Prostate gland (tissue), 2 donors: ENCODE results near the gene BET1. TPM values are rescaled to one million over a fixed set of nuclear protein-coding genes. Genes with fewer than 3 reads are reported as not detected.
"Not testable (repeated sequence)": the region's sequence is repeated elsewhere in the genome, so short reads cannot be mapped to it uniquely, and the experiment has no call there.

Experiments
- DNase-seq: peaks from one replicate; pipeline ENCODE4 v3.0.0-alpha.2; 2019; ENCODE audit warnings: low spot score
- H3K27ac ChIP-seq, 2 donors: fragments of 200-600 bp; sonication (generic); 2 replicates each; pipeline ENCODE4 v1.5.1; 2017 to 2019
- H3K27me3 ChIP-seq: fragments of 200-600 bp; sonication (generic); replicated peaks from 2 replicates; pipeline ENCODE4 v1.5.1; 2019; ENCODE audit not compliant: insufficient read depth
- H3K36me3 ChIP-seq, 2 donors: fragments of 200-600 bp; sonication (generic); 1 replicate in 1 of 2; 2 replicates in 1 of 2; pipeline versions ENCODE4 v1.5.1 to v1.8.1; 2017 to 2019
- H3K4me1 ChIP-seq: fragments of 200-600 bp; sonication (generic); replicated peaks from 2 replicates; pipeline ENCODE4 v1.5.1; 2019
- H3K4me3 ChIP-seq, 2 donors: fragments of 200-600 bp; sonication (generic); 2 replicates each; pipeline ENCODE4 v1.5.1; 2017 to 2019
- H3K9me3 ChIP-seq: fragments of 200-600 bp; sonication (generic); 2 replicates; pipeline ENCODE4 v1.5.1; 2017
- POLR2A ChIP-seq: fragments of 450-650 bp; IDR thresholded peaks from one replicate; pipeline ENCODE4 v1.6.1; 2016; ENCODE audit warnings: antibody characterized with exemption, mild to moderate bottlenecking
- POLR2AphosphoS5 ChIP-seq: sonication (generic); formaldehyde crosslinking; IDR thresholded peaks from one replicate; pipeline ENCODE4 v1.6.1; 2017; ENCODE audit warnings: antibody characterized with exemption
- WGBS: methylation state at CpG from one replicate; pipeline ENCODE4 v1.1.5; 2018; 5-methylcytosine and 5-hydroxymethylcytosine counted together
- intact Hi-C: fragments of 100-400 bp; cut with DNase I; formaldehyde crosslinking; loops from one replicate; pipeline ENCODE4 v1.14.2; 2022
- total RNA-seq, 2 donors: library from RNA; depleted of rRNA; stranded (reverse); fragments of >200 nt; gene quantifications; one replicate each; pipeline ENCODE4 v1.1.0, GENCODE V29; 2016
- TF ChIP-seq, protein P1 (sequence below), 4 experiments: fragments of 200-600 bp in 2 of 4; fragments of 450-650 bp in 2 of 4; sonication (generic) in 2 of 4; IDR thresholded peaks; 1 replicate in 3 of 4; 2 replicates in 1 of 4; pipeline ENCODE4 v1.5.1; 2016 to 2019; ENCODE audit warnings: antibody characterized with exemption in 4 of 4, mild to moderate bottlenecking in 2 of 4, moderate library complexity in 2 of 4

Gene BET1
- total RNA-seq, 2 donors from 2014 or later = 18.0 to 25.1 TPM

DNA sequence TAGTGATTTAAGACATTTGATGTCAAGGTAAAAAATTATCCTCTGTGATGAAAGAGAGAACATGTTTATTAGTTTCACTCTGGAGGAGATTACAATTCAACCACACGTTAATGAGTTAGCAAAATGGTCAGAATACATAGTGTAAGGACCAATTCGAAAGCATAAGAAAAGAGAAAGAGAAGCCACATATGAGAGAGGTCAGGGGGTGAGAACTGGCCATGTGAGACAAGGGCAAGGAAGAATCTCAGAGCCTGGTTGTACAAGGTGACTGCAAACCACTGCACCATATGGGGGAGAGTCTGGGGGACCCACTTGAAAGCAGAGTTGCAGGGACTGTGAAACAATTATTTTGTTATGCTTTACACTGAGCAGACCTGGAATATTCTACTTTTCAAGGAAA is 27.7 kb upstream of the BET1 start:
- TF ChIP-seq POLR2AphosphoS5 (no peak), POLR2A (no peak)
- TF ChIP-seq, protein P1, sequence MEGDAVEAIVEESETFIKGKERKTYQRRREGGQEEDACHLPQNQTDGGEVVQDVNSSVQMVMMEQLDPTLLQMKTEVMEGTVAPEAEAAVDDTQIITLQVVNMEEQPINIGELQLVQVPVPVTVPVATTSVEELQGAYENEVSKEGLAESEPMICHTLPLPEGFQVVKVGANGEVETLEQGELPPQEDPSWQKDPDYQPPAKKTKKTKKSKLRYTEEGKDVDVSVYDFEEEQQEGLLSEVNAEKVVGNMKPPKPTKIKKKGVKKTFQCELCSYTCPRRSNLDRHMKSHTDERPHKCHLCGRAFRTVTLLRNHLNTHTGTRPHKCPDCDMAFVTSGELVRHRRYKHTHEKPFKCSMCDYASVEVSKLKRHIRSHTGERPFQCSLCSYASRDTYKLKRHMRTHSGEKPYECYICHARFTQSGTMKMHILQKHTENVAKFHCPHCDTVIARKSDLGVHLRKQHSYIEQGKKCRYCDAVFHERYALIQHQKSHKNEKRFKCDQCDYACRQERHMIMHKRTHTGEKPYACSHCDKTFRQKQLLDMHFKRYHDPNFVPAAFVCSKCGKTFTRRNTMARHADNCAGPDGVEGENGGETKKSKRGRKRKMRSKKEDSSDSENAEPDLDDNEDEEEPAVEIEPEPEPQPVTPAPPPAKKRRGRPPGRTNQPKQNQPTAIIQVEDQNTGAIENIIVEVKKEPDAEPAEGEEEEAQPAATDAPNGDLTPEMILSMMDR (IDR thresholded peaks at IDR 0.05) = no peak
- no peak overlapping the region for H3K4me3 ChIP-seq
- H3K36me3 ChIP-seq = no peaks in the 10 kb centered on the region
- intact Hi-C loops = no loop called here
- no peak overlapping the region for H3K27ac ChIP-seq
- 74% methylated on average over 2 of the region's 2 CpGs for WGBS
- no peak for DNase-seq
- H3K27me3 ChIP-seq = no peaks in the 10 kb centered on the region
- H3K4me1 ChIP-seq = no peaks in the 10 kb centered on the region
- no peaks in the 10 kb centered on the region for H3K9me3 ChIP-seq

DNA sequence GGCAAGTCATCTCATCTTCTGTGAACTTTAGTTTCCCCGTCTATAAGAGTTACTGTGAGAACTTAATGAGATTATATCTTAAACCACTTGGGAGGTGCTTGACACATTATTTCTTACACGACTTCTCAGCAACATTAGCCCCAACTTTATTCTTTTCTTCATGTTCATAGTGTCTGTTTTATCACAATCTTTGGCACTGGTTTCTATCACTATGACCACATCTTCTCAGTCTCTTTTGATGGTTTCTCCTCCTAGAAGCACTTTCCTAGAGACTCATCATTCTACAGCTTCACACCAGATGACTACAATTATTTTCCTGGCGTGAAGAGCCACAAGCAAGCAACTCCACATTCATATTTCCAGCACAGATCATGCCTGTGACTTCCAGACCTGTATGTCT is 26.5 kb upstream of the BET1 start:
- intact Hi-C loops = no loop called here
- no peak for DNase-seq
- Histone ChIP-seq H3K9me3 (no peaks in the 10 kb centered on the region), H3K27me3 (no peaks in the 10 kb centered on the region), H3K4me3 (no peak overlapping the region), H3K4me1 (no peaks in the 10 kb centered on the region), H3K36me3 (no peaks in the 10 kb centered on the region), H3K27ac (no peak overlapping the region)
- TF ChIP-seq POLR2A = no peak
- TF ChIP-seq, protein P1 (IDR thresholded peaks at IDR 0.05) = no peak
- TF ChIP-seq POLR2AphosphoS5 = no peak
- 82% methylated on average over 3 of the region's 3 CpGs for WGBS

DNA sequence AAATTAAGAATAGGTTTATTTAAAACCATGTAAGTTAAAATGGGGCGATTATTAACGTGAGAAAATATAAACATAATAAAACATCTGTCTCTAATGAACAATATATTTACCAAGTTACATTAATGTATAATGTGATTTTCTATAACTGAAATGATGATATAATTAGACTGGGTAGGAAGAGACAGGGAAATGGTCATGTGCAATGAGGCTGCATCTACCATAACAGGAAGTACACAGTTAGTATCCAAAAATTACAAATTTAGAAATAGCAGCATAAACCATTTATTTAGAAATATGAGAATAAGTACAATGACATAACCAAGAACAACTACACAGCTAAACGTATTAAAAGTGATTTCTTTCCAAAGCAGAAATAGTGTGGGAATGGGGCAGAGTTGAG is 25.8 kb upstream of the BET1 start:
- TF ChIP-seq, protein P1 (IDR thresholded peaks at IDR 0.05) = no peak
- TF ChIP-seq POLR2A (no peak), POLR2AphosphoS5 (no peak)
- intact Hi-C loops = no loop called here
- 79% methylated on average over 3 of the region's 3 CpGs for WGBS
- H3K27ac ChIP-seq = no peak overlapping the region
- H3K4me3 ChIP-seq = no peak overlapping the region
- no peaks in the 10 kb centered on the region for H3K36me3 ChIP-seq
- H3K4me1 ChIP-seq = no peaks in the 10 kb centered on the region
- H3K27me3 ChIP-seq = no peaks in the 10 kb centered on the region
- H3K9me3 ChIP-seq = no peaks in the 10 kb centered on the region
- no peak for DNase-seq

DNA sequence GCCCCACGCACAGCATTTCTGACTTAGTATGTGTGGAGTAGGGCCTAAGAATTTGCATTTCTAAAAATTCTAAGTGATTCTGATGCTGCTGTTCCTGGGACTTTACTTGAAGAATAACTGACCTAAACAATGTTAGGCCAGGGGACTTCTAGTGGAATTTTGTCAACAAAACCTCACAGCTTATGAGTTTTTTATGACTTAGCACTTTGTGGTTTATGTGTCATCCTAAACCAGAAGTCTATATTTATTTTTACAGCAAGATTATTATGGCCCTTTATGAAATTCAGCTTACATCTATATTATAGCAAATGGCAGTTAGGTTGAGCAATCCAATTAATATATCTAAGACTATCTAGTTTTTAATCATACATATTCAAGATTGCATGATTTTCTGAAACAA is 24.6 kb upstream of the BET1 start:
- 87% methylated on average over 1 of the region's 1 CpG for WGBS
- Histone ChIP-seq H3K36me3 (no peaks in the 10 kb centered on the region), H3K4me1 (no peaks in the 10 kb centered on the region), H3K4me3 (no peak overlapping the region), H3K9me3 (no peaks in the 10 kb centered on the region), H3K27me3 (no peaks in the 10 kb centered on the region), H3K27ac (no peak overlapping the region)
- TF ChIP-seq POLR2A = no peak
- TF ChIP-seq, protein P1 (IDR thresholded peaks at IDR 0.05) = no peak
- TF ChIP-seq POLR2AphosphoS5 = no peak
- no peak for DNase-seq
- intact Hi-C loops = no loop called here

GRCh38 chr7:94026619-94027018 is 22.5 kb upstream of the BET1 start:
- H3K36me3 ChIP-seq, H3K4me1 ChIP-seq, H3K9me3 ChIP-seq, DNase-seq, H3K27me3 ChIP-seq, H3K4me3 ChIP-seq, H3K27ac ChIP-seq, intact Hi-C loops: not testable (repeated sequence)
- WGBS = 94% methylated on average over 2 of the region's 2 CpGs
